Measurements from ENCODE around the gene ERP29.
"Not testable (repeated sequence)": the region's sequence is repeated elsewhere in the genome, so short reads cannot be mapped to it uniquely, and the experiment has no call there.

The ERP29 gene

GRCh38 chr12:111994211-111995111 is 18.8 kb upstream of the ERP29 start:
- H3K27me3 Mint-ChIP-seq; H3K36me3 Mint-ChIP-seq (ENCODE audit: low read depth); H3K9me3 Mint-ChIP-seq; ATAC-seq; DNase-seq: not testable (repeated sequence)
- Mint-ChIP-seq H3K27ac (peak overlapping the region; percentile 13), H3K4me3 (peak overlapping the region; percentile 79), H3K4me1 (peaks cover 69% of the 10 kb centered on the region)

GRCh38 chr12:111995782-111996480 is 17.3 kb upstream of the ERP29 start:
- Mint-ChIP-seq H3K36me3 (ENCODE audit: low read depth) (peaks cover 1% of the 10 kb centered on the region), H3K27ac (no peak overlapping the region), H3K4me3 (no peak overlapping the region), H3K27me3 (no peaks in the 10 kb centered on the region), H3K9me3 (no peaks in the 10 kb centered on the region), H3K4me1 (peaks cover 81% of the 10 kb centered on the region)
- no peak for ATAC-seq
- DNase-seq, result no peak

- Mint-ChIP-seq H3K27me3 (no peaks in the 10 kb centered on the region), H3K9me3 (no peaks in the 10 kb centered on the region), H3K4me1 (peaks cover 86% of the 10 kb centered on the region), H3K4me3 (no peak overlapping the region), H3K36me3 (ENCODE audit: low read depth) (peaks cover 1% of the 10 kb centered on the region), H3K27ac (peak overlapping the region; percentile 25)
- ATAC-seq (no peak), DNase-seq (no peak)
Observed at GRCh38 chr12:111997300-111997699, 15.9 kb upstream of the ERP29 start.

GRCh38 chr12:111998015-111998414 is 15.2 kb upstream of the ERP29 start:
- no peak overlapping the region for H3K4me3 Mint-ChIP-seq
- H3K4me1 Mint-ChIP-seq, result peaks cover 86% of the 10 kb centered on the region

GRCh38 chr12:111999129-111999528 is 14.1 kb upstream of the ERP29 start:
- peaks cover 77% of the 10 kb centered on the region for H3K4me1 Mint-ChIP-seq

More at GRCh38 chr12:111998015-111998414, 15.2 kb upstream of the ERP29 start:
- no peak overlapping the region for H3K27ac Mint-ChIP-seq
- peaks cover 1% of the 10 kb centered on the region for H3K36me3 Mint-ChIP-seq (ENCODE audit: low read depth)
- no peak for DNase-seq
- no peak for ATAC-seq
- H3K9me3 Mint-ChIP-seq, result no peaks in the 10 kb centered on the region
- H3K27me3 Mint-ChIP-seq, result no peaks in the 10 kb centered on the region

GRCh38 chr12:112000820-112001219 is 12.4 kb upstream of the ERP29 start:
- ATAC-seq (no peak), DNase-seq (no peak)
- peaks cover 66% of the 10 kb centered on the region for H3K4me1 Mint-ChIP-seq
- no peaks in the 10 kb centered on the region for H3K27me3 Mint-ChIP-seq
- H3K36me3 Mint-ChIP-seq (ENCODE audit: low read depth), result peaks cover 5% of the 10 kb centered on the region
- no peaks in the 10 kb centered on the region for H3K9me3 Mint-ChIP-seq
- peak overlapping the region; percentile 32 for H3K4me3 Mint-ChIP-seq
- peak overlapping the region; percentile 80 for H3K27ac Mint-ChIP-seq

More at GRCh38 chr12:111999129-111999528, 14.1 kb upstream of the ERP29 start:
- not testable (repeated sequence) for H3K9me3 Mint-ChIP-seq; H3K27me3 Mint-ChIP-seq; DNase-seq; H3K4me3 Mint-ChIP-seq; ATAC-seq; H3K36me3 Mint-ChIP-seq (ENCODE audit: low read depth)
- peak overlapping the region; percentile 0 for H3K27ac Mint-ChIP-seq

- peak; percentile 92 for ATAC-seq
- H3K4me1 Mint-ChIP-seq, result peaks cover 67% of the 10 kb centered on the region
Observed at GRCh38 chr12:112001576-112001975, 11.7 kb upstream of the ERP29 start.

GRCh38 chr12:112004041-112004440 is 9.2 kb upstream of the ERP29 start:
- no peaks in the 10 kb centered on the region for H3K9me3 Mint-ChIP-seq
- no peak overlapping the region for H3K4me3 Mint-ChIP-seq
- H3K27ac Mint-ChIP-seq, result no peak overlapping the region
- ATAC-seq, result no peak
- DNase-seq, result no peak
- peaks cover 5% of the 10 kb centered on the region for H3K36me3 Mint-ChIP-seq (ENCODE audit: low read depth)
- no peaks in the 10 kb centered on the region for H3K27me3 Mint-ChIP-seq
- peaks cover 57% of the 10 kb centered on the region for H3K4me1 Mint-ChIP-seq

More at GRCh38 chr12:112001576-112001975, 11.7 kb upstream of the ERP29 start:
- Mint-ChIP-seq H3K9me3 (no peaks in the 10 kb centered on the region), H3K4me3 (peak overlapping the region; percentile 10), H3K36me3 (ENCODE audit: low read depth) (peaks cover 5% of the 10 kb centered on the region), H3K27ac (peak overlapping the region; percentile 80), H3K27me3 (no peaks in the 10 kb centered on the region)
- DNase-seq, result no peak

- Mint-ChIP-seq H3K27ac (peak overlapping the region; percentile 7), H3K27me3 (no peaks in the 10 kb centered on the region), H3K9me3 (no peaks in the 10 kb centered on the region), H3K4me3 (no peak overlapping the region), H3K36me3 (ENCODE audit: low read depth) (peaks cover 5% of the 10 kb centered on the region), H3K4me1 (peaks cover 49% of the 10 kb centered on the region)
- ATAC-seq (no peak), DNase-seq (no peak)
Observed at GRCh38 chr12:112005419-112006395, 7.5 kb upstream of the ERP29 start.

- Mint-ChIP-seq H3K9me3 (no peaks in the 10 kb centered on the region), H3K4me3 (no peak overlapping the region), H3K4me1 (peaks cover 46% of the 10 kb centered on the region), H3K27me3 (no peaks in the 10 kb centered on the region), H3K27ac (no peak overlapping the region), H3K36me3 (ENCODE audit: low read depth) (peaks cover 19% of the 10 kb centered on the region)
- DNase-seq (no peak), ATAC-seq (no peak)
Observed at GRCh38 chr12:112007945-112008344, 5.3 kb upstream of the ERP29 start.

- H3K36me3 Mint-ChIP-seq (ENCODE audit: low read depth), result peaks cover 16% of the 10 kb centered on the region
- H3K9me3 Mint-ChIP-seq, result no peaks in the 10 kb centered on the region
- ATAC-seq, result no peak
- no peak overlapping the region for H3K4me3 Mint-ChIP-seq
- H3K4me1 Mint-ChIP-seq, result peaks cover 45% of the 10 kb centered on the region
- no peaks in the 10 kb centered on the region for H3K27me3 Mint-ChIP-seq
- H3K27ac Mint-ChIP-seq, result peak overlapping the region; percentile 41
- no peak for DNase-seq
Observed at GRCh38 chr12:112008918-112009317, 4.3 kb upstream of the ERP29 start.

GRCh38 chr12:112009596-112009995 is 3.6 kb upstream of the ERP29 start:
- Mint-ChIP-seq H3K4me1 (peaks cover 50% of the 10 kb centered on the region), H3K36me3 (ENCODE audit: low read depth) (peaks cover 21% of the 10 kb centered on the region)
- not testable (repeated sequence) for H3K27ac Mint-ChIP-seq, H3K9me3 Mint-ChIP-seq, DNase-seq, H3K27me3 Mint-ChIP-seq, H3K4me3 Mint-ChIP-seq, ATAC-seq

GRCh38 chr12:112010415-112011344 is 2.5 kb upstream of the ERP29 start:
- ATAC-seq (no peak), DNase-seq (no peak)
- Mint-ChIP-seq H3K4me1 (peaks cover 53% of the 10 kb centered on the region), H3K27me3 (no peaks in the 10 kb centered on the region), H3K4me3 (peak overlapping the region; percentile 96), H3K36me3 (ENCODE audit: low read depth) (peaks cover 26% of the 10 kb centered on the region), H3K9me3 (peaks cover 1% of the 10 kb centered on the region), H3K27ac (no peak overlapping the region)
